IPS DF 6.9 (cell line): ENCODE data around the gene ZCCHC17.

Experiments used
- DNase-seq: peaks from one replicate; pipeline ENCODE4 v3.0.0-alpha.2; 2013; ENCODE audit warnings: low read depth, low spot score
- H3K27ac ChIP-seq: one replicate; pipeline ENCODE4 v1.5.1; 2013; ENCODE audit warnings: low read length, control low read depth
- H3K27me3 ChIP-seq: 2 replicates; pipeline ENCODE4 v1.6.1; 2013; ENCODE audit warnings: mild to moderate bottlenecking, low read length; ENCODE audit not compliant: control insufficient read depth, insufficient read depth
- H3K36me3 ChIP-seq: 2 replicates; pipeline ENCODE4 v1.6.1; 2013; ENCODE audit warnings: low read length; ENCODE audit not compliant: control insufficient read depth, insufficient read depth
- H3K4me1 ChIP-seq: 2 replicates; pipeline ENCODE4 v1.6.1; 2013; ENCODE audit warnings: low read length; ENCODE audit not compliant: control insufficient read depth, insufficient read depth
- H3K4me3 ChIP-seq: 2 replicates; pipeline ENCODE4 v1.5.1; 2013; ENCODE audit warnings: mild to moderate bottlenecking, low read length
- H3K9me3 ChIP-seq: 2 replicates; pipeline ENCODE4 v1.6.1; 2013; ENCODE audit warnings: low read length, inconsistent platforms; ENCODE audit not compliant: control insufficient read depth, insufficient read depth
- WGBS: extraction: QIAGEN DNeasy Blood & Tissue Kit; methylation state at CpG from one replicate; pipeline ENCODE4 v1.1.7; 2013; ENCODE audit warnings: mixed read lengths, missing lambda C conversion rate; ENCODE audit not compliant: insufficient read length, insufficient coverage; 5-methylcytosine and 5-hydroxymethylcytosine counted together

Gene ZCCHC17

GRCh38 chr1:31407029-31407626 is 110.3 kb downstream of the ZCCHC17 start:
- no peaks in the 10 kb centered on the region for H3K27me3 ChIP-seq
- H3K4me3 ChIP-seq: no peak overlapping the region
- no peaks in the 10 kb centered on the region for H3K36me3 ChIP-seq
- no peaks in the 10 kb centered on the region for H3K4me1 ChIP-seq
- no peaks in the 10 kb centered on the region for H3K9me3 ChIP-seq
- WGBS: no CpG with 5 or more reads among the region's 18 CpGs
- H3K27ac ChIP-seq: no peak overlapping the region
- no peak for DNase-seq

- H3K27me3 ChIP-seq: no peaks in the 10 kb centered on the region
- H3K36me3 ChIP-seq: no peaks in the 10 kb centered on the region
- H3K27ac ChIP-seq: no peak overlapping the region
- H3K4me3 ChIP-seq: no peak overlapping the region
- H3K4me1 ChIP-seq: no peaks in the 10 kb centered on the region
- no CpG with 5 or more reads among the region's 5 CpGs for WGBS
- no peaks in the 10 kb centered on the region for H3K9me3 ChIP-seq
- DNase-seq: no peak
Measured at GRCh38 chr1:31408788-31409318, 112.0 kb downstream of the ZCCHC17 start.

- Histone ChIP-seq H3K4me3 (no peak overlapping the region), H3K36me3 (no peaks in the 10 kb centered on the region), H3K27me3 (no peaks in the 10 kb centered on the region), H3K4me1 (peaks cover 6% of the 10 kb centered on the region), H3K27ac (no peak overlapping the region), H3K9me3 (no peaks in the 10 kb centered on the region)
- DNase-seq: no peak
- no CpG with 5 or more reads among the region's 6 CpGs for WGBS
Measured at GRCh38 chr1:31409946-31410858, 113.4 kb downstream of the ZCCHC17 start.

- no peak for DNase-seq
- no CpG with 5 or more reads among the region's 4 CpGs for WGBS
Measured at GRCh38 chr1:31410871-31411270, 114.0 kb downstream of the ZCCHC17 start.

DNA sequence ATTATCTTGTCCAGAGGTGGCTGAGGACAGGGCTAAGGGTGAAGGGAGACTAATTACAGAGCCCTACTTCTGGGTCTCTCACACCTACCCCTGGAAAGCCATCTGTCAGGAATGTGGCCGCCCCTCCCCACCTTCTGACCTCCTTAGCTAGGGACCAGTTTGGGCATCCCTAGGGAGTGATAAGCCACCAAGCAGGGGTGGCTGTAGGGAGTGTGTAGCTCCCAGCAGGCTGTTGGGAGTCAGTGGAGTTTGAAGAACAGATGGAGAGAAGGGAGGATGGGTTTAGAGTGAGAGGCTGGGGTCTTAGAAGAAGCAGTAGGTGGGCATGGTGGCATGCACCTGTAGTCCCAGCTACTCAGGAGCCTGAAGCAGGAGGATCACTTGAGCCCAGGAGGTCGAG is 115.4 kb downstream of the ZCCHC17 start:
- Histone ChIP-seq H3K27ac (no peak overlapping the region), H3K9me3 (no peaks in the 10 kb centered on the region), H3K4me3 (no peak overlapping the region), H3K4me1 (peaks cover 6% of the 10 kb centered on the region), H3K36me3 (no peaks in the 10 kb centered on the region), H3K27me3 (no peaks in the 10 kb centered on the region)
- no peak for DNase-seq
- no CpG with 5 or more reads among the region's 2 CpGs for WGBS

More at GRCh38 chr1:31410871-31411270, 114.0 kb downstream of the ZCCHC17 start:
- Histone ChIP-seq H3K4me3 (no peak overlapping the region), H3K27ac (no peak overlapping the region), H3K4me1 (peaks cover 6% of the 10 kb centered on the region), H3K9me3 (no peaks in the 10 kb centered on the region), H3K27me3 (no peaks in the 10 kb centered on the region), H3K36me3 (no peaks in the 10 kb centered on the region)

- WGBS: no CpG with 5 or more reads among the region's 63 CpGs
- H3K4me3 ChIP-seq: peak within 1 kb of the TSS; percentile 78
- no peaks in the 10 kb centered on the region for H3K27me3 ChIP-seq
- no peak for DNase-seq
- H3K36me3 ChIP-seq: no peaks in the 10 kb centered on the region
- no peak within 1 kb of the TSS for H3K27ac ChIP-seq
- peaks cover 6% of the 10 kb centered on the region for H3K4me1 ChIP-seq
- no peaks in the 10 kb centered on the region for H3K9me3 ChIP-seq
Measured at GRCh38 chr1:31412732-31413404, 116.0 kb downstream of the ZCCHC17 start, which contains the start of gene SERINC2. Gene SERINC2 (plus strand): TSS chr1:31413213. CDS start chr1:31413266, 53 bp downstream.

DNA sequence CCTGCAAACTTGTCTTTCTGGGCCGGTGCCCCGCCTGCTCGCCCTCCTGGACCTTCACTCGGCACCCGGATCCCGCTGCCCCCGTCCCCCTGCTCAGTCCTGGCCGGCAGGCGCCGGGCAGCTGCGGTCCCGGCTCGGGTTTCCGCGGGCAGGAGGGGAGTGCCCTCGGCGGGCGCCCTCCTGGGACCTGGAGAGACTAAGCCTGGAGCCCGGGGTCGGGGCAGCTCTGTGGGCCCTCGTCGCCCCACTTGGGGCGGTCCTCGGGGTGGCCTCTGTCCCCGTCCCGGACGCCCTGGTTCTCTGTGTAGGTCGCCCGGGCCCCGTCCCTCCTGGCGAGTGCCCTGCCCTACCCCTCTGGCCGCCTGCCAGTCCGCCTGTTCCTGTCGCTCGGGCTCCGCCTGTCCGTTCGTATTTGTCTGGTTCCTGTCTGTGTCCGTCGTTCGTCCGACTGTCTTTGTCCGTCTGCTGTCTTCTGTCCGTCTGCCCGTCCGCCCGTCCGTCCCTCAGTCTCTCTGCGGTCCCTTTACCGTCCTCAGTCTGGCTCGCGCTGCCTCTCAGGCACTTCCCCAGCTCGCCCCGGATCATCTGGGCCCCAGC is 116.7 kb downstream of the ZCCHC17 start:
- Histone ChIP-seq H3K27me3 (no peaks in the 10 kb centered on the region), H3K27ac (no peak overlapping the region), H3K4me1 (peaks cover 6% of the 10 kb centered on the region), H3K36me3 (no peaks in the 10 kb centered on the region), H3K4me3 (peak overlapping the region; percentile 78), H3K9me3 (no peaks in the 10 kb centered on the region)
- no peak for DNase-seq
- no CpG with 5 or more reads among the region's 54 CpGs for WGBS
